ENCODE measurements around the gene TESPA1. TPM values are rescaled to one million over a fixed set of nuclear protein-coding genes. Genes with fewer than 3 reads are reported as not detected.
"Not testable (repeated sequence)": the region's sequence is repeated elsewhere in the genome, so short reads cannot be mapped to it uniquely, and the experiment has no call there.

The TESPA1 gene
- polyA plus RNA-seq, 1 of the 3 experiments (the other 2 are of a cell fraction): not detected

GRCh38 chr12:54988402-54989054, 4.0 kb upstream of the TESPA1 start:
- H3K27ac ChIP-seq (ENCODE audit: low read depth in 2 of 2, low read length in 1 of 2): no peak overlapping the region
- ChIA-PET CTCF (interaction anchor here (0.9 kb wide), 1 partner anchor 14 kb away, joined by 3 read pairs; no protein-coding TSS in a partner anchor), POLR2A (no interaction called here)
- H3K4me3 ChIP-seq (ENCODE audit: low read depth in 2 of 2, low read length in 1 of 2): no peak overlapping the region
- H3K79me2 ChIP-seq (ENCODE audit: insufficient read depth): no peaks in the 10 kb centered on the region
- no peaks in the 10 kb centered on the region for H3K9me2 ChIP-seq
- TF ChIP-seq TCF12 (IDR thresholded peaks at IDR 0.05) (no peak), EZH2phosphoT487 (IDR thresholded peaks at IDR 0.05; ENCODE audit: borderline replicate concordance, low read depth) (no peak), SMC3 (IDR thresholded peaks at IDR 0.05; ENCODE audit: low read depth, low read length) (no peak), NFIC (IDR thresholded peaks at IDR 0.05; ENCODE audit: borderline replicate concordance) (no peak), TEAD4 (IDR thresholded peaks at IDR 0.05; ENCODE audit: borderline replicate concordance, insufficient read depth) (no peak), MXI1 (IDR thresholded peaks at IDR 0.05; ENCODE audit: low read depth, low read length) (no peak), EP300 (IDR thresholded peaks at IDR 0.05; ENCODE audit: borderline replicate concordance in 1 of 2, low read depth in 1 of 2, low read length in 1 of 2) (no peak), JUND (IDR thresholded peaks at IDR 0.05) (no peak)
- TF ChIP-seq, protein P1, sequence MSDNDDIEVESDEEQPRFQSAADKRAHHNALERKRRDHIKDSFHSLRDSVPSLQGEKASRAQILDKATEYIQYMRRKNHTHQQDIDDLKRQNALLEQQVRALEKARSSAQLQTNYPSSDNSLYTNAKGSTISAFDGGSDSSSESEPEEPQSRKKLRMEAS (IDR thresholded peaks at IDR 0.05; ENCODE audit: low read depth): no peak
- DNase-seq: no peak
- no peak overlapping the region for H3K4me2 ChIP-seq
- no peaks in the 10 kb centered on the region for H3F3A ChIP-seq (replicated peaks; ENCODE audit: insufficient read depth)
- H3K36me3 ChIP-seq (replicated peaks in 1 of 2; ENCODE audit: control insufficient read depth in 1 of 2, insufficient read depth in 2 of 2, low read length in 1 of 2): no peaks in the 10 kb centered on the region
- H3K4me1 ChIP-seq (ENCODE audit: control insufficient read depth in 1 of 2, insufficient read depth in 2 of 2, low read depth in 1 of 2, low read length in 1 of 2): no peaks in the 10 kb centered on the region
- H2AFZ ChIP-seq (ENCODE audit: low read depth): no peak overlapping the region
- H4K20me1 ChIP-seq (ENCODE audit: insufficient read depth): no peaks in the 10 kb centered on the region
- peaks cover 7% of the 10 kb centered on the region; the same call in 1 of the 2 replicates for H3K27me3 ChIP-seq (ENCODE audit: insufficient read depth)
- H3K9ac ChIP-seq: no peak overlapping the region
- no peaks in the 10 kb centered on the region for H3K9me3 ChIP-seq
- WGBS (ENCODE audit: low lambda C conversion rate): 0% methylated on average over 1 of the region's 1 CpG

DNA sequence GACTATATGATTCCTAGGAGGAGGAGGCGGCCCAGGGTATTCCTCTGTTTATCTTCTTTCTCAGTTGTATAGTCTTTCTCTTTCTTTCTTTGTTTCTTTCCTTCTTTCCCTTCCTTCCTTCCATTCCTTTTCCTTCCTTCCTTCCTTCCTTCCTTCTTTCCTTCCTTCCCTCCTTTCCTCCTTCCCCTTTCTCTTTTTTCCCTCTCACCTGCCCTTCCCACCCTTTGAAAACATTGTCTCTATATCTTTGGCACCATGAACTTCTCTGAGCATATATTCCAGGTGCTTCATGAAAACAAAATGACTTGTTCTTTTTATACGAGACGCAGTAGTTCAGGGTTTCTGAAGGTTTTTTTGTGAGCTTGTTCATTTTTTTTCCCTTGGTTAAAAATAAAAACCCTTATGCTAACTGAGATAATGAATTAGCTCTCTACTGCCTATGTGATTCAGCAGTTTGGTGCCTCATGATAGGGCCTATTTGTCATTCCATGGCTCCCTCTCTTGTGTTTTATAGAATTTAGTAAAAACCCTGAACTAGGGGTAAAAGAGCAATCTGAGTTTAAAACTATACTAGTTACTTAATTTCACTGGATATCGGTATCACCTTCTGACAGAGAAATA, 3.2 kb upstream of the TESPA1 start:
- TF ChIP-seq RXRA (IDR thresholded peaks at IDR 0.05; ENCODE audit: borderline replicate concordance, low read depth) (no peak), ZBTB33 (IDR thresholded peaks at IDR 0.05; ENCODE audit: borderline replicate concordance, low read depth) (no peak), CHD2 (IDR thresholded peaks at IDR 0.05; ENCODE audit: low read length, partially characterized antibody) (no peak), NRF1 (IDR thresholded peaks at IDR 0.05; ENCODE audit: low read depth, low read length) (no peak)
- TF ChIP-seq, protein P1 (IDR thresholded peaks at IDR 0.05; ENCODE audit: low read depth): no peak
- DNase-seq: no peak
- WGBS (ENCODE audit: low lambda C conversion rate): 4% methylated on average over 4 of the region's 4 CpGs
- H3F3A ChIP-seq (replicated peaks; ENCODE audit: insufficient read depth): no peaks in the 10 kb centered on the region
- no peaks in the 10 kb centered on the region for H3K9me3 ChIP-seq
- H3K27ac ChIP-seq (ENCODE audit: low read depth in 2 of 2, low read length in 1 of 2): no peak overlapping the region
- H3K4me2 ChIP-seq: no peak overlapping the region
- H3K4me1 ChIP-seq (ENCODE audit: control insufficient read depth in 1 of 2, insufficient read depth in 2 of 2, low read depth in 1 of 2, low read length in 1 of 2): no peaks in the 10 kb centered on the region
- H3K79me2 ChIP-seq (ENCODE audit: insufficient read depth): no peaks in the 10 kb centered on the region
- H4K20me1 ChIP-seq (ENCODE audit: insufficient read depth): no peaks in the 10 kb centered on the region
- CTCF ChIA-PET: interaction anchor here (0.7 to 0.9 kb wide), 2 partner anchors 15 to 102 kb away, joined by 3 read pairs; no protein-coding TSS in a partner anchor
- no peak overlapping the region for H2AFZ ChIP-seq (ENCODE audit: low read depth)
- peaks cover 7% of the 10 kb centered on the region; the same call in 1 of the 2 replicates for H3K27me3 ChIP-seq (ENCODE audit: insufficient read depth)
- no peaks in the 10 kb centered on the region for H3K9me2 ChIP-seq
- H3K9ac ChIP-seq: no peak overlapping the region
- no peaks in the 10 kb centered on the region for H3K36me3 ChIP-seq (replicated peaks in 1 of 2; ENCODE audit: control insufficient read depth in 1 of 2, insufficient read depth in 2 of 2, low read length in 1 of 2)
- H3K4me3 ChIP-seq (ENCODE audit: low read depth in 2 of 2, low read length in 1 of 2): no peak overlapping the region
- POLR2A ChIA-PET: no interaction called here

GRCh38 chr12:54986773-54987172, 2.2 kb upstream of the TESPA1 start:
- WGBS (ENCODE audit: low lambda C conversion rate): 9% methylated on average over 3 of the region's 3 CpGs
- H3F3A ChIP-seq (replicated peaks; ENCODE audit: insufficient read depth); H3K4me3 ChIP-seq (ENCODE audit: low read depth in 2 of 2, low read length in 1 of 2); POLR2A ChIA-PET; H3K27ac ChIP-seq (ENCODE audit: low read depth in 2 of 2, low read length in 1 of 2); H3K9me3 ChIP-seq; H4K20me1 ChIP-seq (ENCODE audit: insufficient read depth); H3K9ac ChIP-seq; H3K79me2 ChIP-seq (ENCODE audit: insufficient read depth); DNase-seq; H3K36me3 ChIP-seq (replicated peaks in 1 of 2; ENCODE audit: control insufficient read depth in 1 of 2, insufficient read depth in 2 of 2, low read length in 1 of 2); H3K27me3 ChIP-seq (ENCODE audit: insufficient read depth); H3K9me2 ChIP-seq; H3K4me2 ChIP-seq; H2AFZ ChIP-seq (ENCODE audit: low read depth); H3K4me1 ChIP-seq (ENCODE audit: control insufficient read depth in 1 of 2, insufficient read depth in 2 of 2, low read depth in 1 of 2, low read length in 1 of 2): not testable (repeated sequence)
- CTCF ChIA-PET: interaction anchor here (0.9 to 1.4 kb wide), 3 partner anchors 28 to 262 kb away, joined by 4 to 5 read pairs (median 4); no protein-coding TSS in a partner anchor
